ENCODE data around the gene GNAZ.

DNA sequence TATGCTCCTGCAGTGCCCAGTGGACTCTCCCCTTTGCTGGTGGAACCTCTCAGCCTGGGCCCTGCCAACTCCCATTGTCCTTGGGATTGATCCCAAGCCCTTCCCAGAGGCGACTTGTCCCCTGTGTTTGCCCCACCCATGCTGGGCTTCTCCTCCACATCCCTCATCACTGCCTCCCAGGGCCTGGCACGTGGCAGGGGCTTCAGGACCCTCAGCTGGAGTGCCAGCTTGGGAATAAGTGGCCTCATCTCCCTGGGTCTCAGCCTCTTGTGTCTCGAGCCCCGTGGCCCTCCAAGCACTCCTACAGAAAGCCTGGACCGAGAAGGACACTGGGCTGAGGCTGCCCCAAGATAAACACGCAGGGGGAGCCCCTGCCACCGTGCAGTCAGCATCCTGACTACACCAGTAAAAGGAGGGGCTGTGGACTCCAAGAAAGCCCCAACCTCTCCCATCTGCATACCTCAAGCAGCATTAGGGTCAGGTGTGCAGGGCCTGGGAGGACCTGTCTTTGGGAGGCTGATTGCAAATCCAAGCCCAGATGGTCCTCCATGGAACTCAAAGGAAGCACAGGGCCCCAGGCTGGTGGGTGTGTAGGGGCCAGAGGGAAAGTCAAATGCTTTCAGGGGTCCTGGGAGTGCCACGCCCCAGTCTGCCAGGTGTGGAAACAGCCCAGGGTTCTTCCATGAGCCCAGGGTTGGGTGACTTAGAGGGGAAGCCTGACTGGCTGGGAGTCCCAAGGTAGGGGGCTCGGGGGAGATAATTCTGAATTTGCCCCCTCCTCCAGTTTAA is 9.5 kb upstream of the GNAZ start:
- TF ChIP-seq, protein P1, sequence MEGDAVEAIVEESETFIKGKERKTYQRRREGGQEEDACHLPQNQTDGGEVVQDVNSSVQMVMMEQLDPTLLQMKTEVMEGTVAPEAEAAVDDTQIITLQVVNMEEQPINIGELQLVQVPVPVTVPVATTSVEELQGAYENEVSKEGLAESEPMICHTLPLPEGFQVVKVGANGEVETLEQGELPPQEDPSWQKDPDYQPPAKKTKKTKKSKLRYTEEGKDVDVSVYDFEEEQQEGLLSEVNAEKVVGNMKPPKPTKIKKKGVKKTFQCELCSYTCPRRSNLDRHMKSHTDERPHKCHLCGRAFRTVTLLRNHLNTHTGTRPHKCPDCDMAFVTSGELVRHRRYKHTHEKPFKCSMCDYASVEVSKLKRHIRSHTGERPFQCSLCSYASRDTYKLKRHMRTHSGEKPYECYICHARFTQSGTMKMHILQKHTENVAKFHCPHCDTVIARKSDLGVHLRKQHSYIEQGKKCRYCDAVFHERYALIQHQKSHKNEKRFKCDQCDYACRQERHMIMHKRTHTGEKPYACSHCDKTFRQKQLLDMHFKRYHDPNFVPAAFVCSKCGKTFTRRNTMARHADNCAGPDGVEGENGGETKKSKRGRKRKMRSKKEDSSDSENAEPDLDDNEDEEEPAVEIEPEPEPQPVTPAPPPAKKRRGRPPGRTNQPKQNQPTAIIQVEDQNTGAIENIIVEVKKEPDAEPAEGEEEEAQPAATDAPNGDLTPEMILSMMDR (IDR thresholded peaks at IDR 0.05), result no peak
- TF ChIP-seq EP300 (IDR thresholded peaks at IDR 0.05; ENCODE audit: low read depth), result no peak

Measured in transverse colon (tissue), 3 donors.